Panc1 (cell line): Measurements from ENCODE around the gene ADSL. TPM values are rescaled to one million over a fixed set of nuclear protein-coding genes. Genes with fewer than 3 reads are reported as not detected.

Source experiments
- ATAC-seq: fragments of 200-7000 bp; cut with Tn5 transposase; 2 replicates; pipeline ENCODE4 v1.9.1; 2020; ENCODE audit warnings: mild to moderate bottlenecking, moderate library complexity
- BruUV-seq: library from RNA; stranded (reverse); fragments of 400-500 nt; replicated peaks from 2 replicates; lab custom pipeline; 2021; lab: Mats Ljungman, UMichigan
- CTCF ChIA-PET: fragments of 300-600 bp; sonication (Branson Sonifier 250); formaldehyde crosslinking; loops from one replicate; lab custom pipeline; 2022; ENCODE audit warnings: antibody characterized with exemption; lab: Charles Lee
- POLR2A ChIA-PET: fragments of 300-600 bp; sonication (Branson Sonifier 250); formaldehyde crosslinking; loops from one replicate; lab custom pipeline; 2022; ENCODE audit warnings: antibody characterized with exemption; lab: Charles Lee
- DNase-seq: peaks from one replicate; pipeline ENCODE4 v3.0.0-alpha.2; 2010; ENCODE audit warnings: low read depth, low spot score
- H3K27ac ChIP-seq: 2 replicates; pipeline ENCODE4 v1.5.1; 2011; ENCODE audit warnings: mild to moderate bottlenecking, low read length, inconsistent platforms
- H3K27me3 ChIP-seq: fragments of 200-500 bp; sonication (Bioruptor generic); 2 replicates; pipeline ENCODE4 v1.6.0; 2014; ENCODE audit warnings: low read length, inconsistent platforms; ENCODE audit not compliant: control insufficient read depth, insufficient read depth
- H3K36me3 ChIP-seq: fragments of 200-500 bp; sonication (Bioruptor generic); 2 replicates; pipeline ENCODE4 v1.5.1; 2014; ENCODE audit warnings: inconsistent platforms, mild to moderate bottlenecking, low read length, moderate library complexity; ENCODE audit not compliant: control insufficient read depth, insufficient read depth
- H3K4me1 ChIP-seq: 2 replicates; pipeline ENCODE4 v1.5.1; 2011; ENCODE audit warnings: inconsistent platforms, mild to moderate bottlenecking, low read length, moderate library complexity; ENCODE audit not compliant: control insufficient read depth, insufficient read depth
- H3K4me3 ChIP-seq, 2 experiments: 2 replicates each; pipeline ENCODE4 v1.5.1; 2011 to 2012; ENCODE audit warnings: low read depth in 2 of 2, low read length in 2 of 2, mild to moderate bottlenecking in 2 of 2, inconsistent platforms in 1 of 2, moderate library complexity in 1 of 2
- H3K9me3 ChIP-seq: fragments of 200-500 bp; sonication (Bioruptor generic); 2 replicates; pipeline ENCODE4 v1.5.1; 2014; ENCODE audit warnings: low read depth, mild to moderate bottlenecking, inconsistent platforms, low read length, moderate library complexity; ENCODE audit not compliant: control insufficient read depth, insufficient read depth
- POLR2AphosphoS5 ChIP-seq: IDR thresholded peaks from 2 replicates; pipeline ENCODE4 v1.6.1; 2012; ENCODE audit warnings: mild to moderate bottlenecking, low read depth, low read length, moderate library complexity
- SIN3A ChIP-seq: IDR thresholded peaks from 2 replicates; pipeline ENCODE4 v1.6.1; 2012; ENCODE audit warnings: low read depth, mild to moderate bottlenecking, low read length, moderate library complexity, borderline replicate concordance; ENCODE audit not compliant: insufficient read depth
- TCF7L2 ChIP-seq: IDR thresholded peaks from 2 replicates; pipeline ENCODE4 v1.6.1; 2011; ENCODE audit warnings: mild to moderate bottlenecking, low read depth, low read length, inconsistent platforms
- in situ Hi-C: cut with HindIII; loops from 2 replicates; pipeline ENCODE4 v1.10.0; 2016; ENCODE audit warnings: low sequenced_read_pairs, low pct_unique_long_range_greater_than_20kb
- intact Hi-C: fragments of 100-400 bp; cut with micrococcal nuclease; formaldehyde crosslinking; loops from one replicate; pipeline ENCODE4 v1.10.0; 2022; ENCODE audit not compliant: unreplicated experiment
- total RNA-seq: library from RNA; stranded (reverse); gene quantifications from one replicate; pipeline ENCODE4 v1.2.1, GENCODE V29; 2021; ENCODE audit not compliant: unreplicated experiment
- TF ChIP-seq, protein P1 (sequence below), 2 experiments: IDR thresholded peaks; 2 replicates each; pipeline ENCODE4 v1.6.1; 2011 to 2012; ENCODE audit warnings: low read depth in 2 of 2, control low read depth in 1 of 2, low read length in 1 of 2, mild to moderate bottlenecking in 1 of 2, moderate library complexity in 1 of 2; ENCODE audit not compliant: insufficient read depth in 1 of 2
- TF ChIP-seq, protein P2 (sequence below): fragments of 450-650 bp; IDR thresholded peaks from 2 replicates; pipeline ENCODE4 v1.5.1; 2017; ENCODE audit warnings: mild to moderate bottlenecking

Gene ADSL
- total RNA-seq, 1 experiment from 2014 or later, result 107 TPM

DNA sequence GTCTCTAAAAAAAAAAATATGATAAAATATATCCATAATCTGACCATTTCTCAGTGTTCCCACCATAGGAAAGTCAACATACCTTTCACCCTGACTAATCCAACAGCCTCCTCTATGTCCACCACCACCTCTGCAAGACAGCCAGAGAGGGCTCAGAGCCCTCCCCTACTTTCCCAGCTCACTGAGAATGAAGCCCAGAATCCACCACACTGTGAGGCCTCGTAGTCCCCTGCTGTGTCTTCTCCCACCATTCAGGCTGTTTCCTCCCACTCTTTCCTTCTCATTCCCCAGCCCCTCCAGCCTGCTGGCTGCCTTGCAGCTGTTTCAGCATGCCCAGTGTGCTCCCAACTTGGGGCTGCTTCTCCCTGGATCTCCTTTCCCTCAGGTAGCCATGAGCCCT is 51.1 kb downstream of the ADSL start:
- ChIA-PET POLR2A (interaction anchor here (0.7 kb wide), 1 partner anchor 48 kb away, joined by 5 read pairs; no protein-coding TSS in a partner anchor), CTCF (no interaction called here)
- Histone ChIP-seq H3K27me3 (no peaks in the 10 kb centered on the region), H3K4me1 (no peaks in the 10 kb centered on the region), H3K9me3 (no peaks in the 10 kb centered on the region), H3K4me3 (no peak overlapping the region), H3K36me3 (0 out of 2 replicates have a peak, but pooled peaks cover 2% of the 10 kb centered on the region), H3K27ac (no peak overlapping the region)
- TF ChIP-seq POLR2AphosphoS5 (no peak), SIN3A (no peak), TCF7L2 (no peak)
- TF ChIP-seq, protein P1, sequence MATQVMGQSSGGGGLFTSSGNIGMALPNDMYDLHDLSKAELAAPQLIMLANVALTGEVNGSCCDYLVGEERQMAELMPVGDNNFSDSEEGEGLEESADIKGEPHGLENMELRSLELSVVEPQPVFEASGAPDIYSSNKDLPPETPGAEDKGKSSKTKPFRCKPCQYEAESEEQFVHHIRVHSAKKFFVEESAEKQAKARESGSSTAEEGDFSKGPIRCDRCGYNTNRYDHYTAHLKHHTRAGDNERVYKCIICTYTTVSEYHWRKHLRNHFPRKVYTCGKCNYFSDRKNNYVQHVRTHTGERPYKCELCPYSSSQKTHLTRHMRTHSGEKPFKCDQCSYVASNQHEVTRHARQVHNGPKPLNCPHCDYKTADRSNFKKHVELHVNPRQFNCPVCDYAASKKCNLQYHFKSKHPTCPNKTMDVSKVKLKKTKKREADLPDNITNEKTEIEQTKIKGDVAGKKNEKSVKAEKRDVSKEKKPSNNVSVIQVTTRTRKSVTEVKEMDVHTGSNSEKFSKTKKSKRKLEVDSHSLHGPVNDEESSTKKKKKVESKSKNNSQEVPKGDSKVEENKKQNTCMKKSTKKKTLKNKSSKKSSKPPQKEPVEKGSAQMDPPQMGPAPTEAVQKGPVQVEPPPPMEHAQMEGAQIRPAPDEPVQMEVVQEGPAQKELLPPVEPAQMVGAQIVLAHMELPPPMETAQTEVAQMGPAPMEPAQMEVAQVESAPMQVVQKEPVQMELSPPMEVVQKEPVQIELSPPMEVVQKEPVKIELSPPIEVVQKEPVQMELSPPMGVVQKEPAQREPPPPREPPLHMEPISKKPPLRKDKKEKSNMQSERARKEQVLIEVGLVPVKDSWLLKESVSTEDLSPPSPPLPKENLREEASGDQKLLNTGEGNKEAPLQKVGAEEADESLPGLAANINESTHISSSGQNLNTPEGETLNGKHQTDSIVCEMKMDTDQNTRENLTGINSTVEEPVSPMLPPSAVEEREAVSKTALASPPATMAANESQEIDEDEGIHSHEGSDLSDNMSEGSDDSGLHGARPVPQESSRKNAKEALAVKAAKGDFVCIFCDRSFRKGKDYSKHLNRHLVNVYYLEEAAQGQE (IDR thresholded peaks at IDR 0.05; ENCODE audit: insufficient read depth in 1 of 2, low read depth in 2 of 2, low read length in 1 of 2), result no peak
- TF ChIP-seq, protein P2, sequence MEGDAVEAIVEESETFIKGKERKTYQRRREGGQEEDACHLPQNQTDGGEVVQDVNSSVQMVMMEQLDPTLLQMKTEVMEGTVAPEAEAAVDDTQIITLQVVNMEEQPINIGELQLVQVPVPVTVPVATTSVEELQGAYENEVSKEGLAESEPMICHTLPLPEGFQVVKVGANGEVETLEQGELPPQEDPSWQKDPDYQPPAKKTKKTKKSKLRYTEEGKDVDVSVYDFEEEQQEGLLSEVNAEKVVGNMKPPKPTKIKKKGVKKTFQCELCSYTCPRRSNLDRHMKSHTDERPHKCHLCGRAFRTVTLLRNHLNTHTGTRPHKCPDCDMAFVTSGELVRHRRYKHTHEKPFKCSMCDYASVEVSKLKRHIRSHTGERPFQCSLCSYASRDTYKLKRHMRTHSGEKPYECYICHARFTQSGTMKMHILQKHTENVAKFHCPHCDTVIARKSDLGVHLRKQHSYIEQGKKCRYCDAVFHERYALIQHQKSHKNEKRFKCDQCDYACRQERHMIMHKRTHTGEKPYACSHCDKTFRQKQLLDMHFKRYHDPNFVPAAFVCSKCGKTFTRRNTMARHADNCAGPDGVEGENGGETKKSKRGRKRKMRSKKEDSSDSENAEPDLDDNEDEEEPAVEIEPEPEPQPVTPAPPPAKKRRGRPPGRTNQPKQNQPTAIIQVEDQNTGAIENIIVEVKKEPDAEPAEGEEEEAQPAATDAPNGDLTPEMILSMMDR, result no peak
- DNase-seq, result no peak
- intact Hi-C loops (no loop called here), in situ Hi-C loops (no loop called here)
- BruUV-seq, result no TSS peak
- ATAC-seq, result no peak

DNA sequence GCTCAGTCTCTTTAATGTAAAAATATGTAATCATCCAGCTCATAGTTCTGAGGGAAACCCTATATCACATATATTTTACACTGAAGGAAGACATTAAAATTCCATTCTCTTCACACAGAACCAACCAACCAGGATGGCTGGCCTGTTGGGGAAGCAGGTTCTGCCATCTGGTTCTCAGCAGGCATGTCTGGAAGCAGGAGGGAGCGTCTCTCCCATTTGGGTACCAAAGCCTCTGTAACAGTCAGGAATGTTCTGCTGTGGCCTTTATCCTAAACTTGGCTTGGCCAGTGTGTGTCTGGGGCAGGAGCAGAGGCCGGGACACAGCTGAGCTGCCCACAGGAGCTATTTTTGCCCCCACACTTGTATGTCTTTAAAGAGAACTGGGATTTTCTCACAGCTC is 53.3 kb downstream of the ADSL start:
- Histone ChIP-seq H3K36me3 (0 out of 2 replicates have a peak, but pooled peaks cover 2% of the 10 kb centered on the region), H3K4me1 (no peaks in the 10 kb centered on the region), H3K27ac (no peak overlapping the region), H3K9me3 (no peaks in the 10 kb centered on the region), H3K4me3 (no peak overlapping the region), H3K27me3 (no peaks in the 10 kb centered on the region)
- no peak for DNase-seq
- no TSS peak for BruUV-seq
- ATAC-seq, result no peak
- TF ChIP-seq SIN3A (no peak), POLR2AphosphoS5 (no peak), TCF7L2 (no peak)
- TF ChIP-seq, protein P2, result no peak
- TF ChIP-seq, protein P1 (IDR thresholded peaks at IDR 0.05; ENCODE audit: insufficient read depth in 1 of 2, low read depth in 2 of 2, low read length in 1 of 2), result no peak
- ChIA-PET CTCF (interaction anchor here (0.7 kb wide), 1 partner anchor 361 kb away, joined by 3 read pairs; no protein-coding TSS in a partner anchor), POLR2A (no interaction called here)
- intact Hi-C loops, result no loop called here
- in situ Hi-C loops, result no loop called here
